ENCODE results near the gene TBX4.

The TBX4 gene

DNA sequence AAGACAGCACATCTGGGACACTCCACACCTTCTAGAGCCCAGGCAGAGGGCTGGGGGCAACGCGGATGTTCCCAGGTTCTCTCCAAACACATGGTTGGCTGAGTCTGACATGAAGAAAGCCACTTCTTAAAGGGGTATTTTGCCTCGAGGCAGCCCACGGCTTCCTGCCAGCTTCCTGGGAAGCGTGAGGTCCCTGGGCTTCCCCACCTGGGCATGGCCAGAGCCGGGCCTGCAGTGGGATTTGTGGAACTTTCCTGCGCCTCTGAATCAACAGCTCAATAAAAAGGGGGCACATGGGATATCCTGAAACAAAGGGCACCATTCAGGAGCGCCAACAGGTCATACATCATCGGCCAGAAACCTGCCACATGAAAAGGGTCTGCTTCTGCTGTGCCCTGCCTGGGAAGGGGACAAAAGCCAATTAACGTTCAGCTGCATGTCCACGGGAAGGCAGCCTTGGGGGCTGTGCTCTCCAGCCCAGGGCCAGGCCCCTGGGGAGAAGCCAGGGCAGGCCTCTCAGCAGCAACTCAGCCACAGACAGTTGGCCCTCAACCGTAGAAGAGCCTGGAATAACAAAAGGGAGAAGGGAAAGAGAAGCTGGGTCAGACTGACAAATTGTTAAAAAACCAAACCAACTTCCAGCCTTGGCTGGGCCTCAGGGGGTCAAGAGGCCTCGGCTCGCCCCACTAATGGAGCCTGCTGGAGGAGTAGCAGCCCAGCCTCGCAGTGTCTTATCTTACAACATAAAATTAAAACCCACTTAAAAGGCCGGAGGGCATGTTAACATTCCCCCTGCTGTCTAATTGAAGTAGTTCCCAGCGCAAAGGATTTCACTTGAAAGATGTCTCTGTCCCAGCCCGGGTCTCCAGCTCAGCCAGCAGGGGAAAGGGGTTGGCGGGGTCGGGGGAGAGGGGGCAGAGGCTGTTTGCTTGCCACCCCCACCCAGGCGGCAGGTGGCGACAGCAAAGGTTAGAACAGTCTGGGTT, 34.2 kb downstream of the TBX4 start:
- H3K4me3 ChIP-seq (replicated peaks; ENCODE audit: low read depth, low read length), result no peak overlapping the region
- H3K27me3 ChIP-seq (replicated peaks; ENCODE audit: control insufficient read depth, insufficient read depth, low read length), result no peaks in the 10 kb centered on the region; the same call in none of the 2 replicates
- TF ChIP-seq, protein P1, sequence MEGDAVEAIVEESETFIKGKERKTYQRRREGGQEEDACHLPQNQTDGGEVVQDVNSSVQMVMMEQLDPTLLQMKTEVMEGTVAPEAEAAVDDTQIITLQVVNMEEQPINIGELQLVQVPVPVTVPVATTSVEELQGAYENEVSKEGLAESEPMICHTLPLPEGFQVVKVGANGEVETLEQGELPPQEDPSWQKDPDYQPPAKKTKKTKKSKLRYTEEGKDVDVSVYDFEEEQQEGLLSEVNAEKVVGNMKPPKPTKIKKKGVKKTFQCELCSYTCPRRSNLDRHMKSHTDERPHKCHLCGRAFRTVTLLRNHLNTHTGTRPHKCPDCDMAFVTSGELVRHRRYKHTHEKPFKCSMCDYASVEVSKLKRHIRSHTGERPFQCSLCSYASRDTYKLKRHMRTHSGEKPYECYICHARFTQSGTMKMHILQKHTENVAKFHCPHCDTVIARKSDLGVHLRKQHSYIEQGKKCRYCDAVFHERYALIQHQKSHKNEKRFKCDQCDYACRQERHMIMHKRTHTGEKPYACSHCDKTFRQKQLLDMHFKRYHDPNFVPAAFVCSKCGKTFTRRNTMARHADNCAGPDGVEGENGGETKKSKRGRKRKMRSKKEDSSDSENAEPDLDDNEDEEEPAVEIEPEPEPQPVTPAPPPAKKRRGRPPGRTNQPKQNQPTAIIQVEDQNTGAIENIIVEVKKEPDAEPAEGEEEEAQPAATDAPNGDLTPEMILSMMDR (IDR thresholded peaks at IDR 0.05; ENCODE audit: insufficient read depth, low read length, poor library complexity, severe bottlenecking), result no peak
- DNase-seq (ENCODE audit: extremely low read depth, insufficient read length), result no peak
- H3K36me3 ChIP-seq (ENCODE audit: control insufficient read depth, insufficient read depth, low read length), result no peaks in the 10 kb centered on the region

DNA sequence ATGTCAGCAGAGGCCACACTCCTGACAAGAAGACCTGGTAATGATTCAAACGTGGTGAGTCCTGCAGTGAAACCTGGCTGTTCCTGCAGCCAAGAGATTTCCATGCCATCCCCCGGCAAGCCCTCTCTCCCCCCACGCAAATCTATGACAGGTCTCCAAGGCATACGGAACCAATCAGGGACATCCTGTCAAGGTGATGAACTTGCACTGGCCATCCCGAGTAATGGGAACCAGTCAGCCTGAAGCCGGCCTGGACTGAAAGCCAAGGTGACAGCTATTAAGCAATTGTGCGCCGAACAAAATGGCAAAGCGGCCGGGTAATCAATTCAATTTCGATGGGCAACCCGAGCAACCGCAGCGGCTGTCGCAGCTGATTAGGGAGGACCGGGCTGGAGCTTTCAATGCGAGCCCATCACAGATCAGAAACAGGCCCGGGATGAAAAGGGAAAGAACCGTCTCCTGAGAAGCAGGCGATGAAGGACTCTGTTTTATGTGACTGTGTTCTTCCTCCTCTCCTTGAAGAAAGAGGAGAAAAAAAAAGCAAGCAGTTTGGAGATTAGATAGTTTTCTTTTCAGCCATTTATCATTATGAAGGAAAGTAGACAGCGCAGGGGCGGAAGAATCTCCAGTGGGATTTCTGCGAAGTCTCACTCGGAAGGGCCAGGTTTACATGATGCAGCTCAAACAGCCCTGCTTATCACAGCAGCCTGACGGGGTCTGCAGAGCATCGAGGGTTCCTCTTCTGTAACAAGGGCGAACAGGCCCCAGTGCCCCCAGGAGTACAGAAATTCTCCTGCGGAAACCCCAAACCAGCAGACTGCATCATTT, 35.2 kb downstream of the TBX4 start:
- TF ChIP-seq, protein P1 (IDR thresholded peaks at IDR 0.05; ENCODE audit: insufficient read depth, low read length, poor library complexity, severe bottlenecking), result no peak
- H3K36me3 ChIP-seq (ENCODE audit: control insufficient read depth, insufficient read depth, low read length), result no peaks in the 10 kb centered on the region

DNA sequence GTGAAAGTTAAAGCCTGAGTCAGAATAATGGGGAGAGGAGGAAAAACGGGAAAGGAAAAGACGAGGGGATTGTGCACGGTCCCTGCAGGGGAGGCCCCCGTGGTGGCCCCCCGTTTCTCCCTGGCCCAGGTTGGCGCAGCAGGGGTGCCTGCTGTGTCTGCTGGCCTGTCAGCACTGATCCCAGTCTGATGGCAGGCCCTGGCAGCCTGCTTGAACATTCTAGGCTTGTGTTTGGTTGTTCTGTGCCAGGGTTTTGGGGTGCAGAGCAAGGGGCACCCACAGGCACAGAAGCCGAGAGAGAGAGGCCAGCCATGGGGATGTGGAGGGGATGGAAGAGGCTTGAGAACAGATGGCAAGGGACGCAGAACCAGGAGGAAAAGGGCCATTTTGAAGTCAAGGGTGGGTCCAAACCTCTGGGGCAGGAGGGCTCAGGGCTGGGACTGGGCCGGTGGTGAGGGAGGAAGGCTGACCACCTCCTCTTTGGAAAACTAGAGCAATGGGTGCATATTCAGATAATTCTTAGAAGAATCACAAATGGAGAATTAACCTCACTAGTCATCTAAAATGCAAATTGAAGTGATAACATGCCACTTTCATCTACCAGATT, 35.9 kb downstream of the TBX4 start:
- no peaks in the 10 kb centered on the region; the same call in none of the 2 replicates for H3K27me3 ChIP-seq (replicated peaks; ENCODE audit: control insufficient read depth, insufficient read depth, low read length)
- TF ChIP-seq, protein P1 (IDR thresholded peaks at IDR 0.05; ENCODE audit: insufficient read depth, low read length, poor library complexity, severe bottlenecking), result no peak
- H3K36me3 ChIP-seq (ENCODE audit: control insufficient read depth, insufficient read depth, low read length), result no peaks in the 10 kb centered on the region
- no peak for DNase-seq (ENCODE audit: extremely low read depth, insufficient read length)
- H3K4me3 ChIP-seq (replicated peaks; ENCODE audit: low read depth, low read length), result no peak overlapping the region

More for the DNA sequence above, 35.2 kb downstream of the TBX4 start:
- H3K27me3 ChIP-seq (replicated peaks; ENCODE audit: control insufficient read depth, insufficient read depth, low read length), result no peaks in the 10 kb centered on the region; the same call in none of the 2 replicates
- DNase-seq (ENCODE audit: extremely low read depth, insufficient read length), result no peak
- H3K4me3 ChIP-seq (replicated peaks; ENCODE audit: low read depth, low read length), result no peak overlapping the region

DNA sequence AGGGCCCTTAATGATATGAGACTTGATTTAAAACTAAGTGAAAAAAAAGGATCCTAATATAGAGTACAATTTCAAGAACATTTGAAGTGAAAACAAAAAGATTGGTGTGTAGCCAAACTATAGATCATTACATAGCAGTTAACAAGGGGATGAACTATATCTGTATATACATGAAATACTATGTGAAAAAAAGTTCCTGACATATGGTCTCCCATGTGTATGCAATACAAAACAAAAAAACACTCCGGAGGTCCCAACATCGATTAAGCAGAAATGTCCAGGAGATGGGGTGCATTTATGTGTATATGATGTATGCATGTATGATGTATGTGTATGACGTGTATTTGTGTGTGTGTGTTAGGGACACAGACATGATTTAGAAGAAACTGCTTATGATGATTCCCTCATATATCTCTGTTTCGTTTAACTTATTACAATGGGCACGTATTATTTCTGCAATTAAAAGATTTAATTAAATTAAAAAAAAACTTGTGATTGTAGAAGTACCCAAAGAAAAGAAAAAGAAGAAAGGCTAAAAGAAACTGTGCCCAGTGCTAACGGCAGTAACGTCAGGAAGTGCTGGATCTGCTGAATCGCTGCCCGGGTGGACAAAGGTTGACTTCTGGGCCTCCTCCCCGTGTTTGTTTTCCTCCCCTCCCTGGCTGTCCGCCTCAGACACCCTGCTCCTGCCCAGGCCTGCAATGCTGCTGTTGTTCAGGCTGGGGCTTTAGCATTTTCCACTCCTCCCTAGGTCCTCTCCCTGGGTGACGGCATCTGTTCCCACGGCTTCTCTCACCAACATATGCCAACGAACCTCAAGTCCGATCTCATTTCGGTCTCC, 36.9 kb downstream of the TBX4 start:
- Histone ChIP-seq H3K4me3 (replicated peaks; ENCODE audit: low read depth, low read length) (no peak overlapping the region), H3K36me3 (ENCODE audit: control insufficient read depth, insufficient read depth, low read length) (no peaks in the 10 kb centered on the region), H3K27me3 (replicated peaks; ENCODE audit: control insufficient read depth, insufficient read depth, low read length) (no peaks in the 10 kb centered on the region; the same call in none of the 2 replicates)
- DNase-seq (ENCODE audit: extremely low read depth, insufficient read length), result no peak
- TF ChIP-seq, protein P1 (IDR thresholded peaks at IDR 0.05; ENCODE audit: insufficient read depth, low read length, poor library complexity, severe bottlenecking), result no peak

Data from GM06990 (cell line).